SKM-1 (cell line): Measurements from ENCODE around the gene TNIK.
"Not testable (repeated sequence)": the region's sequence is repeated elsewhere in the genome, so short reads cannot be mapped to it uniquely, and the experiment has no call there.

ENCODE experiments used
- DNase-seq: peaks from one replicate; lab custom pipeline; 2025; ENCODE audit not compliant: unreplicated experiment; lab: John Stamatoyannopoulos, UW

TNIK gene

DNA sequence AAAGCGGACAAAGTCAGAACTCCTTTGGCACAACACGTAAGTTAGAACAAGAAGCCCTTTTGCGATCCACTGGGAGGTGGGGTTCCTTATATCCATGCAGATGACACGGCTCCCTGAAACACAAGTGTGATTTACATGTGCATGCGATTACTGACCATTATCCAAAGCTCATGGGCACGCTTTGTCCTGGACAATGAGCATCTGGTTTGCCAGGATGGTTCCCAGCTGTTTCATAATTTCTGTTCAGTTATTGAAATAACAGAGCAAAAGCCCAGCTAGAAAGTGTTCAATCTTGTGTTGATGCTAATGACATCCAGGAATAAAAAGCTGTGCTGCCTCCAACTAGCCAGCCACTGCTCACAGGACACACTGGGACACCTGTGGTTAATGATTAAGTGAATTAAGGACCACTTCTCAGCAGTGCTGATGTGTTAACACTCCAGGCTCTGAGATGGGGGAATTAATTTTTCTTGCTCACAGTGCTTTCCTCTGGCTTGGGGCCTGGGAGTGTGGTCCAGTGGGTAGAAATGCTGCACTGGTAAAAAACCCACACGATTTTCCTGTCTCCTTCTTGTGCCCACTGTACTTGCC lies 310.6 kb downstream of the TNIK start:
- DNase-seq, result no peak

DNA sequence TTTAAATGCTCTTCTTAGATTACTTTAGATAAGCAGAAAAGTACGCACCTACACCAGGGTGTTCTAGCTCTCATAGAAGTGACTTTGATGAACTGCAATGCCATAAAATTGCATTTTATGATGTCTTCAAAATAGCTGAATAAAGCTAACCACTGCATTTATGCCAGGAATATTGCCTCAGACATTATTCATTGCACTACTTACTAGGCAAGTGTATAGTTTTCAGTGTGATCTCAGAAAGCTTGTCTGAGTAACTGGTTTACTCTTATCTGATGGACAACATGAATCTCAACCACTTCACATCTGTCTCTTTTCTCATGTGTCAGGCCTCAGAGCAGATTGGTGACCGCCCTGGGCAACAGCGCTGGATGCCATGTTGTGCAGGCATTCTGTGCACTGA lies 314.4 kb downstream of the TNIK start:
- no peak for DNase-seq

DNA sequence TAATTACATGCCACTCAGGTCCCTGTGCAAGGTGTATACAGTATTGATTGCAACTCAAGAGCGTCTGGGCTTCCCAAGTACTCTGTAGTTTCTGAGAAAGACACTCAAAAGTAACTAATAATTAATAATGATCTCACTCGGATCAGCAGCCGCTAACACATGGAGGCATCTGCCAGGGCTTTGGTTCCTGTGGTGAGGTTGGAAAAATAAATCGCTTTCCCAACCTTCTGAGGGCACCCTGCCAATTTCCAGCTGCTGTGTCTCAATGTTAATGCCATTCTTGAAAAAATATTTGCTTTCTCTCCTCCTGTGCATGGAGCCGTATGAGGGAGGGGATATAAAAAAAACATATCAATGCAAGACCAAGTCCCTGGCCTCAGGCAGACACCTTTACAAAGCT lies 317.2 kb downstream of the TNIK start:
- no peak for DNase-seq

DNA sequence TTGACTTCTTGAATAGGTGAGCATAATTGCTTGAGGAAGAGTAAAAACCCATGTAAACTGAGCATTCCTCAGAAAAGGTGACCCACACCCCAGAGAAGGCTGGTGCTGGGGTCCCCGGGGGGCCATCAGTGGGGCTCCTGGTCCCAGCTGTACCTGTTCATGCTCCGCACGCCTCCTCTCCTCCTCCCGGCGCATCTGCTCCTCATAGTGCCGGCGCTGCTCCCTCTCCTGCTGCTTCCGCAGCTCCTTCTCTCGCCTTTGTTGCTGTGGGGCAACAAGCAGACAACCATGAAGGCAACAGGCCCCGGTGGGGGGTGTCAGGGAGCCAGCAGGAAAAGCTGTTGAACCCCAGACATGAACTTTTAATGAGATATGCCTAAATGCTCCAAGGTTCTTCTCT lies 320.0 kb downstream of the TNIK start:
- no peak for DNase-seq

DNA sequence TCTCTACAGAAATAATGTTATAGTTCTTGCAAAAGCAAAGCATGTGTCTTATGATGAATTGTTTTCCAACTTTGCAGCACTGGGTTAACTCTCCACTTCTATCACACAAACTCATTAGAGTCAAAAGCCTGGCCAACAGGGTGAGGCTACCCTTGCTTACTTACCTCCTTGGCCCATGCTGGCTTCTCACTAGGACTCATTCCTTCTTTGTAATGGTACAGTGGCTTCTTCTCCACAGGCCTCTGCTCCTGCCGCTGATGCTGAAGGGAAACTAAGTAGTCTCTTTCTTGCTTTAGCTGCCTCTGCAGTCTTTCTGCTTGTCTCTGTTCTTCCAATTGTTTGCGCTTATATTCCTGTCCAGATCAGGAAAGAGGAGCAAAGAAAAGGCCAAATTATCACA lies 322.2 kb downstream of the TNIK start:
- no peak for DNase-seq

DNA sequence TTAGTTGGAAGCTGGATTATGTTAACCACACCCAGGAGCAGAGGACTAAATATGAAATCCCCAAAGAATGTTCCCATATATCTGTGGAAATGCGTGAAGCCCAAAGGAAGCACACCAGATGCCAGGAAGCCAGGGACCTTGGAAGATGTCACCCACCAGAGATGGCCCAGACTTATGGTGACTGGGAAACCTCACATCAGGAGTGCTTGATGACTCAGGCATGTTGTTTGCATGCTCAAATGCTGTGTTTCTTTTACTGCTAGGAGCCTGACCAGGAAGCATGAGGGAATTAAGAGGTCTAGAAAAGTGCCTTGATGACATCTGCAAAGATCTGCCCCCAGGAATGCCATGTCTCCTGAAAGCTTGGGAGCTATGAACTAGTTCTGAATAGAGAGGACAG lies 324.7 kb downstream of the TNIK start:
- no peak for DNase-seq

DNA sequence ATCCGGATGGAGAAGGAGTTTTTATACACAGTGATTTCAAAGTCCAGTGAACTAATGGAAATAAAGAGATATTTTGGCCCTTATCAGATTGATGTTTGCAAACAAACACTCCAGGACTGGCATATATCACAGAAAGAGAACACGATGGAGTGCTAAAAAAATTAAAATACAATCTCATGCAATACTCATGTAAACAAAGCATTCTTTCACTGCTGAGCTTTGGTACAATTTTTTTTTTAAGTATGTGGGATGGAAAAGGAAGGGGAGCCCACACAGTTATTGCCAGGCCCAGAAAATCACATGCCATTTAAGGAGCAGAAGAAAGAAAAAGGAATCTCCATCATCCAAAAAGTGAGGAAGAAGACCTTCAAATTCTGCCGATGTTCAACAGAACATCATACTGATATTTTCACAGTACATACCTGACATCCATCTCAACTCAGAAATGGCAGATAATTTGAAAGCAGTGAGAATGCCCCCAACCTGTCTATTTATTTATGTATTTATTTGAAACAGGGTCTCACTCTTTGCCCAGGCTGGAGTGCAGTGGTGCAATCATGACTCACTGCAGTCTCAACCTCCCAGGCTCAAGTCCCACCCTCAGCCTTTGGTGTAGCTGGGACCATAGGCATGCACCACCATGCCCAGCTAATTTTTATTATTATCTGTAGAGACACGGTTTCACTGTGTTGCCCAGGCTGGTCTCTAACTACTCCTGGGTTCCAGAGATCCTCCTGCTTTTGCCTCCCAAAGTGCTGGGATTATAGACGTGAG lies 326.2 kb downstream of the TNIK start:
- no peak for DNase-seq

DNA sequence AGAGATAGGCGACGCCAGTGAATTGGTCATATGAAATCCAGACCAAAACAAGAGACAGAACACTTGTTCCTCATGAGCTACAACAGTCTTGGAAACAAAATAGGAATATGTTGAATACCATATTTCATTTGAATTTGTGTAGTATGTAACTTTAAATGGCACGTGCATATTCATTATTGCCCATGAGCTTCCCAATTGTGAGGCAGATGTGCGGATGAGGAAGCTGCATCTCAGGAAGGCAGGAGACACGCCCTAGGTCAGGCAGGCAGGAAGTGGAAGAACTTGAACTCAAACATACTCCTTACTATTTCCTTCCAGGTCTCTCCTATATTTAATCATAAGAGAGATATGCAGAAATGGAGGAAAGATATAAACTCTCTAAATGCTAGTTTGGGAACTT lies 326.9 kb downstream of the TNIK start:
- DNase-seq, result no peak

DNA sequence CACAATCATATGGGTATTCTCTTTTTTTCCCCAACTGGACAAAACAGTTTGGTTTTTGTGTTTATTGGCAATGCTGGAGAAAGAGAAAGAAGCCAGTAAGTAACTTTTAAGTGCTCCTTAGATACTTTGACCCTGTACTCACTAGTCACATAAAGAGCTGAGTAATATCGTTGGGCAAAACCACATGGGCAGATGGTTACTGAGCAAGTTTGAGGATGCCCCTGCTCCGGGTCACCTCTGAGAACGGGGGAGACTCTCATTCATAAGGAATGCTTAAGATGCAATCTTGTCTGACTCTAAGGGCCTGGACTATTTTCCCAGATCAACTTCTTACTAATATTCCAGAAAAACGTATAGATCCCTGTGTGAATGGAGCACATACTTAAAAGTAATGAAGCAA lies 327.3 kb downstream of the TNIK start:
- DNase-seq, result no peak

DNA sequence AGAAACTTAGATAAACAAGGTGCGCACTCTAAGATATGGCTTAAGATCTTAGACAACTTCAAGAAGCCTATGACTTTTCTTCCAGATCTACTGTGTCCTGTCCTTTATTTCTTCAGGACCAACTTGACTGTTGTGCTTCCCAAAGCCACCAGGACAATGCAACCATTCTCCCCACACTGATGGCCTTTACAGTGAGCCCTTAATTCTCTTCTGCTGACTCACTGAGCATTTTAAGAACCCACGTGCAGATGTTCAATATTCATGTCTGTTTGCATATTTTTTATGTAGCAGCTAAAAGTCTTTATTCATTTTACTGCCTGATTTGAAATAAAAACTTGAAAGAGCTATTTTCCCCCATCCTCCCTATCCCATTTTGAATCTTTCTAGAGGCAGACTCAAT lies 330.4 kb downstream of the TNIK start:
- no peak for DNase-seq

DNA sequence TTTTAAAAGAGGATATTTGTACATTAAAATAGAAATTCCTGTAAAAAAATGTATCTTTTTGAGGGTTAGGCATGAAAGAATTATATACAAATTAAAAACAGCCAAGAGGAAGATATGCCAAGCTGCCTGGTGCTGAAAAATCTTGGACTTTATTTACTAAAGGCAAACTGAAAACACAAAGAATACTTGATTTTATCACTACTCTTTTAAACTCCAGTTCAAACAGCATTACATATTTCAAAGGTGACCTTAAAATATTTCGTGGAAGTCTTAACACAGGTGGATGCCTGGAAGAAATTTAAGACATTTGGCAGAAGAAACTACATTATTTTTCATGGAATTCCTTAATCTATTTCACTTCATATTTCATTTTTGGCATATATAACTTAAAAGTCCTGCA lies 332.6 kb downstream of the TNIK start:
- DNase-seq, result no peak

DNA sequence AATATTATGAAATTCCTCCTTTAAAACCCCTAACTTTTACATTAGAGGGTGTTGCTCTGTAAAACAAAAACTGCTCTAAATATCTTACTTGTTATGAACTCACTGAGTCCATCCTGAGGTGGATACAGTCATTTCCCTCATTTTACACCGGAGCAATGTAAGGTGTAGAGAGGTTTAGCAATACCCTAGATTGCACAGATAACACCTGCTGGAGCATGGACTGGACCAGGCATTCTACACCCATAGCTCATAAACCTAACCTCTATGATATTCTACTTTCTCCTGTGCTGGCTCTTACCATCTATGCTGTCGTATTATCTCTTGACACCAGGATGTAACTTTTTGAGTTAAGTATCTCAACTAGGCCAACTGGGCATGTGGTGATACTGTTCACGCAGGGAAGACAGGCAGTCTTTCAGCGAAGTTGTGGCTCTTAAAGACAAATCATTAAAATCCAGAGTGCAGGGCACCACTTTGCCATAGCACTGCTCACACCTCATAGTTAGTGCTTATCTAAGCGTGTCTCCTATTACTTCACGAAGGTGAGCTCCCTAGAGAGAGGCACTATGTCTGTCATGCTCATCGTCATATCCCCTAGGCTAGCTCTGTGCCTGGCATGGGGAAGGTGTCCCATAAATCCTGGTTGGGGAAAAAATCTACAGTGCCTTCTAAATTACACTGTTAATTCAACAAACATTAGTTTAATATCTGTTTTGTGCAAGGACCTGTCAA lies 333.6 kb downstream of the TNIK start:
- no peak for DNase-seq

DNA sequence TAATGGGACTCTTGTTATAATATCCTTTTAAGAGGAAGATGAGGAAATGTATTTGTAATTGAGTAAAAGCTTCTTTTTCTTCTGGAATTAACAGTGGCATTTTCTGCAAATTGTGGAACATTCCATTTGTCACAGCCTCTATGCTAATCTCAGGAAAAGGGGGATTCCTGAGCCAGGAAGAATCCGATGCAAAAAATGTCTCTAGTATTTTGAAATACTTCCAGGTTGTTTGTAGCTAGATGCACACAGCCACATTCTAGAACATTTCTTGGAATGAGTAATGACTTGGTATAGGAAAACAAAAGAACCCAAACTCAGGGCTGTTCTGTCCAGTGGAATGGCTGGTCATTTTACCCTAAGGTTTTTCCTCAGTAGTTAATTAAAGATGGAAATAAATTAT lies 335.2 kb downstream of the TNIK start:
- no peak for DNase-seq

DNA sequence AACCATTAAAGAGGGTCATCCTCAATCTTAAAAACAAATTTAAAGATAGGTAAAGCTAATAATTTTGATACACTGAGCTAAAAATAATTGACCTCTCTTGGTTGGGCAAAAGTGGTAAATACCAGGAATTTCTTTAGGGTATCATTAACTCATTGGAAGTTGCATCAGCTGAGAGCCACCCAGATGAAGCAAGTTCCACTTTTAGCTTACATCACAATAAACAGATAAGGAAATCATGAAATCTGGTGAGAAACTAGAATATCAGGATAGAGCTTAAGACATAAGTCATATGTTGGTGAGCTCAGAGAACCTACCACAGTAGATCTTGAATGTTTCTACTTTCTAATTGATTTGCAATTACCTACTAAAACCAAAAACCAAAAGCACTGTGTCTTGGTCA lies 336.3 kb downstream of the TNIK start:
- no peak for DNase-seq

DNA sequence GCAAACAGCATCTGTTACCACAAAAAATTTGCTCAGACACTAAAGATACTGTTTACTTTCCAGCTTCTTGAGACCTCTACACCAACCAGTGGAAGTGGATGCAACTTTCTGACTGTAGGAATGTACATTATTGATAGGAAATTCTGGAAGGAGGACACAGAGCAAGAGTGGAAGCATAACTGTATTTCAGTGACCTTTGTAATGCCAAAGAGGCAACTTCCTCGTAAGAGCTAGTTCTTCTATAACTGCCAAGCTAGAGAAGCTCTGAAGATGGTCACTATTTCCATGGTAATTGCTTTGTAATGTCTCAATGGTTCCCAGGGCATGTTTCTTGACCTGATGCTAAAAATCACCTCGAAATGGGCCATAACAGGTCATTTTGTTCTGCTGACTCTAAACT lies 337.3 kb downstream of the TNIK start:
- no peak for DNase-seq

DNA sequence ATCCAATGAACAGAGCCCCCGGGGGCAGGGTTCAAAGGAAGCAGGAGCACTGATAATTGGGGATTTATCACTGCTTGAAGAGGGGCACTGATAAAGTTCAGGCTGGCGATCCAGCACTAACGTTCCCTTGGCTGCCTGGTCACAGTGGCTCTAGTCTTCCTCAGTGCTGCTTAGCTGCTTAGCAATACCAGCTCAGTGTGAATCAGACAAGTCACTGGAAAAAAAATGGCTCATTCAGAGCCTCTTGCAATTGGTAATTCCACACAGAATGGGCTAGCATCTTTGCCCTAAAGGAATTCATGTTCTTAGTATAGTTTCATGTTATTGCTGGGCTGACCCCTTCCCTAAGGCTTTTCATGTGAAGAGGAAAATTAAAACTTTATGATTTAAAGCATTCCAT lies 338.0 kb downstream of the TNIK start:
- DNase-seq, result no peak

DNA sequence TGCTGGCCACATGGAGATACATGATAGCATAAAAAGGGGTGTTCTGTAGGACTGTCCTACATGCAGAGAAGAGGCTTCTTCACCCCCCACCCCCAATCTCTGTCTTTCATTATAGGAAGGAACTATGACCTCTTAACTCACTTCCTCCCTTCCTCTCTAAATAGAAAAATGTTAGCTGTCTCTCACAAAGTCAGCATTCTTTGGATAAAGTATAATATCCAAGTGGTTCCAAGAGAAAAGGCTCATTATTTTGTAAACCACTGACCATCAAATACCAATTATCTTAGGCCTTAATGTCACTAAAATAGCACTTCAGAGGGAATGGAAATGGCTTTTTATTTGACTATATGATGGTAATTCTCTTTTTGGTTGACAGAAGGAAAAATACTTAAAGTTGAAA lies 338.4 kb downstream of the TNIK start:
- DNase-seq, result no peak

DNA sequence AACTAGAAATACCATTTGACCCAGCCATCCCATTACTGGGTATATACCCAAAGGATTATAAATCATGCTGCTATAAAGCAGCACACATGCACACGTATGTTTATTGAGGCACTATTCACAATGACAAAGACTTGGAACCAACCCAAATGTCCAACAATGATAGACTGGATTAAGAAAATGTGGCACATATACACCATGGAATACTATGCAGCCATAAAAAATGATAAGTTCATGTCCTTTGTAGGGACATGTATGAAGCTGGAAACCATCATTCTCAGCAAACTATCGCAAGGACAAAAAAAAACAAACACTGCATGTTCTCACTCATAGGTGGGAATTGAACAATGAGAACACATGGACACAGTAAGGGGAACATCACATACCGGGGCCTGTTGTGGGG lies 340.8 kb downstream of the TNIK start:
- not testable (repeated sequence) for DNase-seq

DNA sequence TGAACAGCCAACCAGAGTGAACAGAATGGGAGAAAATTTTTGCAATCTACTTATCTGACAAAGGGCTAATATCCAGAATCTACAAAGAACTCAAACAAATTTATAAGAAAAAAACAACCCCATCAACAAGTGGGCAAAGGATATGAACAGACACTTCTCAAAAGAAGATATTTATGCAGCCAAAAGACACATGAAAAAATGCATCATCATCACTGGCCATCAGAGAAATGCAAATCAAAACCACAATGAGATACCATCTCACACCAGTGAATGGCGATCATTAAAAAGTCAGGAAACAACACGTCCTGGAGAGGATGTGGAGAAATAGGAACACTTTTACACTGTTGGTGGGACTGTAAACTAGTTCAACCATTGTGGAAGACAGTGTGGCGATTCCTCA lies 341.2 kb downstream of the TNIK start:
- not testable (repeated sequence) for DNase-seq

DNA sequence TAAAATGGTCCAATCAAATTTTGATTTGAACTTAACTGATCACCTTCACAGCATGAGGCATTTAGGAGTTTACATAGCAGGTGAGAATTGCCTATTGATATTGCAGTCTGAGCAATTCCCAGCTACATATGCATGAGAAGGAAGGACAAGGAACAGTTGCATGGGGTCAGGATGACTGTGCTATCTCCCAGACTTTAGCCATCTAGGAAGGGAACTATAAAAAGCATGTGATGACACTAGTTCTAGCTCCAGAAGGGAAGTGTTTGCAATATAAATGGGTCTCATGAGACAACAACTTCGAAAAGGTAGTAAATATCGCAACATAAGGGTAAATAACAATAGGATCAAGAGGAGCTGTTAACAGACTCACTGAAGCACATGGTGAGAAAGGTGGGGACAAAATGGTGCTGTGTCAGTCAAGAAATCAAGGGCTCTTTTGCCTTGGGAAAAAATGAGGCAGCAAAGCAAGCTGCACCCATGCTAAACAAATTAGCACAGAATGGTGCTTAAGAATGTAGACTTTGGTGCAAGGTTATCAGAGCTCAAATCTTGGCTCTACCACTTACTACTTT lies 343.3 kb downstream of the TNIK start:
- DNase-seq, result no peak

DNA sequence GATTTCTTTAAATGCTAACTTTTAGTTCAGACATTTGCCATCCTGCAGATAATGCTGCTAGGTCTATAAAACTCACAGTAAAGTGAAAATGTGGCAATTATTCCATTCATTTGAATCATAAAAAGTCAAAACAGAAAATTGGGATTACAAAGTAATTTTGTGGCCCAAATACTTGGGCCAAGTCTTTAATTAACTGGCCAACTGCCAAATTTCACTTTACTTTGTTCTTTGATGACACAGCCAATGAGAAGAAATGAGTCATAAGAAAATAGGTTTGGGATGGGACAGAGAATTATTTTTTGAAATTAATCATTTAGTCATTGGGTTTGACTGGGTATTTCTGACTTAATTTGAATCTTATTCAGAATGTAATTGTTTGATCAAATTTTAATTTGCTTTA lies 343.8 kb downstream of the TNIK start:
- DNase-seq, result no peak

DNA sequence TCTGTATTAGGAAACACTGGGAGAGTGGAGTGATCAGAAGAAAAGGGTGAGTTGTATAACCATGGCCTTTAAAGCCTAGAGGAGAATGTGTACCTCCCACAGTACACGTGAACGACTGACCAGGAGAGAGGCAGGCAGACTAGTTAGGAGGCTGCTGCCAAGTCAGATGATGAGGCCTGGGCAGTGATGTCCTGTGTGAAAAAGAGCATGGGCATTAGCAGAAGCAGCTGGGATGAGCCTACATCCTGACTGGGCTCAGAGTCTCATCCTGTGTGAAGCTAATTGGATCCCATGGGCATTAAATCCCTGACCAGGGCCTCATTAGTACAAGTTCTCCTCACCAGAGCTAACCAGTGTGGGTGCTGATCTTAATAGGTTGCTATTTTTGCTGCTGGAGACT lies 344.5 kb downstream of the TNIK start:
- no peak for DNase-seq
